ENCODE results near the gene HPS6.
"Not testable (repeated sequence)": the region's sequence is repeated elsewhere in the genome, so short reads cannot be mapped to it uniquely, and the experiment has no call there.

HPS6 gene

GRCh38 chr10:102064868-102065560, at the start of gene HPS6:
HPS6 (plus strand) TSS chr10:102065349; CDS start chr10:102065475, 126 bp downstream.
- peak; percentile 79 for DNase-seq (ENCODE audit: low read depth)

- DNase-seq (ENCODE audit: low read depth), result no peak
Measured at GRCh38 chr10:102016416-102016815, 48.7 kb upstream of the HPS6 start.

GRCh38 chr10:102017295-102017694, 47.9 kb upstream of the HPS6 start:
- DNase-seq (ENCODE audit: low read depth), result no peak

GRCh38 chr10:102020938-102021337, 44.2 kb upstream of the HPS6 start:
- DNase-seq (ENCODE audit: low read depth), result no peak

- no peak for DNase-seq (ENCODE audit: low read depth)
Measured at GRCh38 chr10:102024799-102025198, 40.4 kb upstream of the HPS6 start.

GRCh38 chr10:102027261-102027660, 37.9 kb upstream of the HPS6 start:
- no peak for DNase-seq (ENCODE audit: low read depth)

DNA sequence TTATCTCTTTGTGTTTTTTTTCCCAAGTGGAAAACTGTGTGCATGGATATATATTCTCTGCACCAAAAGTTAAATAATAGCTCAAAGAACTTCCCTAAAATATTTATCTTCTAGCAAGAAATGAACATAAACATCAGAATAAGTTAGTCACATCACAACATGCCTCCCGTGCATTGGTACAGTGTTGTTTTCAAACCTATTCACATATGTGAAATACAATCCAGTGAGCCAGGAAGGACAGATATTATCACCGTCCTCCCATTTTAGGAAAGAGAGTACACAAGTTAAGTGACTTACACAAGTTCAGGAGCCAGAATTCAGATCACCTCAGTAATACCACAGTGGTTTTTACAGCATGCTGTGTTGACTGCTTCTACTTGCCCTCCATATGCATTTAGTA, 31.4 kb upstream of the HPS6 start:
- DNase-seq (ENCODE audit: low read depth), result no peak

DNA sequence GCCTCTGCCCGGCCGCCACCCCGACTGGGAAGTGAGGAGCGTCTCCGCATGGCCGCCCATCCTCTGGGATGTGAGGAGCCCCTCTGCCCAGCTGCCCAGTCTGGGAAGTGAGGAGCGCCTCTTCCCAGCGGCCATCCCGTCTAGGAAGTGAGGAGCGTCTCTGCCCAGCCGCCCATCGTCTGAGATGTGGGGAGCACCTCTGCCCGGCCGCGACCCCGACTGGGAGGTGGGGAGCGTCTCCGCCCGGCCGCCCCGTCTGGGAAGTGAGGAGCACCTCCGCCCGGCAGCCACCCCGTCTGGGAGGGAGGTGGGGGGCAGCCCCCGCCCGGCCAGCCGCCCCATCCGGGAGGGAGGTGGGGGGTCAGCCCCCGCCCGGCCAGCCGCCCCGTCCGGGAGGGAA, 29.3 kb upstream of the HPS6 start:
- not testable (repeated sequence) for DNase-seq (ENCODE audit: low read depth)

DNA sequence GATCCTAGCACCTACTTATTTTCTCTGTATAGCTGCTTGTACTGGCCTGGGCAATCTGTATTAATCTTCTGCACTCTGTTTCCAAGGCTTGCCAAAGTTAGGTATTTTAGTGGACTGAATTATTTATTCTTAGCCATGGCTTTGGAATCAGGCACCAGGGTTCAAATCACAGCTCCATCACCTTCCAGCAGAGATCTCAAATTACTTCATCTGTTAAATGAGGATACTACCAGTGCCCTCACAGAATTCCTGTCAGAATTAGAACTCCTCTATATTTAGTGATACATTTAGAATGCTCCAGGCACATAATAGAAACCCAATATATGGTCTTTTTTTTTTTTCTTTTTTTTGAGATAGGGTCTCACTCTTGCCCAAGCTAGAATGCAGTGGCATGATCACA, 26.7 kb upstream of the HPS6 start:
- DNase-seq (ENCODE audit: low read depth), result no peak

GRCh38 chr10:102040305-102041050, 24.7 kb upstream of the HPS6 start:
- no peak for DNase-seq (ENCODE audit: low read depth)

GRCh38 chr10:102045292-102045691, 19.9 kb upstream of the HPS6 start:
- DNase-seq (ENCODE audit: low read depth), result no peak

GRCh38 chr10:102046095-102046494, 19.1 kb upstream of the HPS6 start:
- DNase-seq (ENCODE audit: low read depth), result no peak

- not testable (repeated sequence) for DNase-seq (ENCODE audit: low read depth)
Measured at GRCh38 chr10:102054881-102055646, 10.1 kb upstream of the HPS6 start.

DNA sequence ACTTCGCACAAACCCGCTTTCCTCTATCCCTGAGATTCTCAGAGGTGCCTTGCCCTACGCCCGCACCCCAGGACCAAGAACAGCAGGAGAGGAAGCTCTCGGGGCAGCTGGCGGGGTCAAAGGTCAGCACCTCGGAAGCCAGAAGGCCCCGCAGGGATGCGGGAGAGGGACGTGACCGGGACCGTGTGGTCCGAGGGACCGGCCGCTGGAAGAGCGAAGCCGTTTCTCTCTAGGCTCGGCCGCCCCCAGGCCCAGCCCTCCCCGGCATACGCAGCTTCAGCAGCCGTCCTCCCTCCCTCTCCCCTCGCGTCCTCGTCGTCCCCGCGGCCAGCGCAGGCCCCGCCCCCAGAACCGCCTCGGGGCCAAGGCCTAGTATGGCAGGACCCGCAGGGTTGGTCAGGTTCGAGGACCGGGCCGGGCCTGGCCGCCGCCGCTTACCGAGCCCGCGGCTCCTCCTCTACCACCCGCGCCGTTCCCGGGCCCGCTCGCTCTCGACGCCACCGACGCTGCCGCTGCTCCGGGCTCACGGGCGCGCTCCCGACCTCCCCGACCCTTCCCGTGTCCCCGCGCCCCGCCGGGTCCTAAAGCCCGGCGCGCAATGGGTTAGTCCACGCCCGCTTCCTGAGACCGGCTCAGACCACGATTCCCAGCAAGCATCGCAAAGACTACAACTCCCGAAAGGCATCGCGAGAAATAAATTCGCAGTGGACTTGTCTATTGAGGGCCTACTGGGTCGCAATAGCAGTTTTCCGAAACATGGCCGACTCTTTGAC, 9.3 kb upstream of the HPS6 start, which contains the start of gene ARMH3:
Gene ARMH3, minus strand, starts transcription at position 527 of the 773 bp plus-strand sequence. CDS start 16,059 bp downstream, outside the sequence.
- peak; percentile 84 for DNase-seq (ENCODE audit: low read depth)

DNA sequence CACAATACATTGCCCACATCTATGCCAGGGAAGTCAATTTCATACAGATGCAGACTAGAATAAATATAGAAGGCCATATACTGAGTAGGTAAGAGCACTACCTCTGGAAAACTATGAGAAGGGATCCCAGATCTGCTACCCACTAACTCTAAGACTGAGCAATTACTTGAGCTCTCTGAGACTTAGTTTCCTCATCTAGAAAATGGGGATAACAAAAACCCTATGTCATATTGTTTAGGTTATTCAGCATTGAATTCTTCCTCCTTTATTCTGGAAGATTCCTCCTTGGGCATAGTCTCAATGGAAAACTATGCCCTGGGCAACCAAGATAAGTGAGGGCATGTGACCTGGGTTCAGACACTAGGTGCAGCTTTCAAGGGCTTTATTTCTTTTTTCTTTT, 5.2 kb upstream of the HPS6 start:
- no peak for DNase-seq (ENCODE audit: low read depth)

- no peak for DNase-seq (ENCODE audit: low read depth)
Measured at GRCh38 chr10:102064503-102064867, 664 bp upstream of the HPS6 start.

DNA sequence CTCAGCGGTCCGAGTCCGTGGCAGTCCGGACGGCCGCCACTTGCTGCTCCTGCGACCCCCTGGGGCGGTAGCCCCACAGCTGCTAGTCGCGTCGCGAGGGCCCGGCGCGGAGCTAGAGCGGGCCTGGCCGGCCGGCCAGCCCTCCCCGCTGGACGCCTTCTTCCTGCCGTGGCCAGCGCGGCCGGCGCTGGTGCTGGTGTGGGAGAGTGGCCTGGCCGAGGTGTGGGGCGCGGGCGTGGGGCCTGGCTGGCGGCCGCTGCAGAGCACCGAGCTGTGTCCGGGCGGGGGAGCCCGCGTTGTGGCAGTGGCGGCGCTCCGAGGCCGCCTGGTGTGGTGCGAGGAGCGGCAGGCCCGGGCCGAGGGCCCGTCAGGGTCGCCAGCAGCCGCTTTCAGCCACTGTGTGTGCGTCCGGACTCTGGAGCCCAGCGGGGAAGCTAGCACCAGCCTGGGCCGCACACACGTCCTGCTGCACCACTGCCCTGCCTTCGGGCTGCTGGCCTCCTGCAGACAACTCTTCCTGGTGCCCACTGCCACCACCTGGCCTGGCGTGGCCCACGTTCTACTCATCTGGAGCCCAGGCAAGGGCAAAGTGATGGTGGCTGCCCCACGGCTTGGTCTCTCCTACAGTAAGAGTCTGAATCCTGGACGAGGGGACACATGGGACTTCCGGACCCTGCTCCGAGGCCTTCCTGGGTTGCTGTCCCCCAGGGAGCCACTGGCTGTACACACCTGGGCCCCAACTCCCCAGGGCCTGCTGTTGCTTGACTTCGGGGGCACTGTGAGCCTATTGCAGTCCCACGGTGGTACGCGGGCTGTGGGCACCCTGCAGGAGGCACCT, 631 bp downstream of the HPS6 start:
- DNase-seq (ENCODE audit: low read depth), result no peak

- DNase-seq (ENCODE audit: low read depth), result no peak
Measured at GRCh38 chr10:102066399-102067088, 1.4 kb downstream of the HPS6 start.

- no peak for DNase-seq (ENCODE audit: low read depth)
Measured at GRCh38 chr10:102067091-102067916, 2.2 kb downstream of the HPS6 start.

- DNase-seq (ENCODE audit: low read depth), result no peak
Measured at GRCh38 chr10:102068216-102068615, 3.1 kb downstream of the HPS6 start.

Data from stimulated activated CD4-positive, alpha-beta T cell treated with anti-CD3 and anti-CD28 coated beads, Interleukin-2, amount 100 ng/mL, for 4 hours (primary cell).